ENCODE results near the gene AVL9.

DNA sequence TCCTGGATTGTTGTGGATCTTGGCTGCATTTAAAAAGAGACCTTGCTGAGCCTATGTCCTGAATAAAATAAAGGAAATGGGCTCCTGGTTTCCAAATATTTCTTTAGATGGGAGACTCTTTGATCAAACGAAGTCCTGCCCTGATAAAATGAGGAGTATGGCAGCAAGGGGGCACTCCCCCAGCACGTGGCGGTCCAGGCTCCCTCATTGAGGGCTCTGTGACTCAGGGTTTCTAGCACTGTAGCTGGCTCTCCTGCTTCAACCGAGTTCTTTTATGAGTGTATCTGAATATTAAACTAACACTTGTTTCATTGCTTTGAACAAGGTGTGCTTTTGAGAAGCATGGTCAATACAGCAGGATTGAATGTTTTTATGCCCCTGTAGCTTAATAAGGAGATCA lies 114.2 kb downstream of the AVL9 start:
- TF ChIP-seq, protein P1, sequence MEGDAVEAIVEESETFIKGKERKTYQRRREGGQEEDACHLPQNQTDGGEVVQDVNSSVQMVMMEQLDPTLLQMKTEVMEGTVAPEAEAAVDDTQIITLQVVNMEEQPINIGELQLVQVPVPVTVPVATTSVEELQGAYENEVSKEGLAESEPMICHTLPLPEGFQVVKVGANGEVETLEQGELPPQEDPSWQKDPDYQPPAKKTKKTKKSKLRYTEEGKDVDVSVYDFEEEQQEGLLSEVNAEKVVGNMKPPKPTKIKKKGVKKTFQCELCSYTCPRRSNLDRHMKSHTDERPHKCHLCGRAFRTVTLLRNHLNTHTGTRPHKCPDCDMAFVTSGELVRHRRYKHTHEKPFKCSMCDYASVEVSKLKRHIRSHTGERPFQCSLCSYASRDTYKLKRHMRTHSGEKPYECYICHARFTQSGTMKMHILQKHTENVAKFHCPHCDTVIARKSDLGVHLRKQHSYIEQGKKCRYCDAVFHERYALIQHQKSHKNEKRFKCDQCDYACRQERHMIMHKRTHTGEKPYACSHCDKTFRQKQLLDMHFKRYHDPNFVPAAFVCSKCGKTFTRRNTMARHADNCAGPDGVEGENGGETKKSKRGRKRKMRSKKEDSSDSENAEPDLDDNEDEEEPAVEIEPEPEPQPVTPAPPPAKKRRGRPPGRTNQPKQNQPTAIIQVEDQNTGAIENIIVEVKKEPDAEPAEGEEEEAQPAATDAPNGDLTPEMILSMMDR (conservative IDR thresholded peaks at IDR 0.05 in 1 of 2, IDR thresholded peaks at IDR 0.05 in 1 of 2; ENCODE audit: low read depth in 1 of 2, low read length in 2 of 2) = no peak
- TF ChIP-seq EZH2 (IDR thresholded peaks at IDR 0.05; ENCODE audit: low read length, missing control alignments) = no peak

Measured in fibroblast of lung (primary cell).